ENCODE data around the gene LHFPL5. TPM values are rescaled to one million over a fixed set of nuclear protein-coding genes. Genes with fewer than 3 reads are reported as not detected.

The LHFPL5 gene
- total and polyA plus RNA-seq, 2 experiments from 2014 or later: not detected

- TF ChIP-seq, protein P1, sequence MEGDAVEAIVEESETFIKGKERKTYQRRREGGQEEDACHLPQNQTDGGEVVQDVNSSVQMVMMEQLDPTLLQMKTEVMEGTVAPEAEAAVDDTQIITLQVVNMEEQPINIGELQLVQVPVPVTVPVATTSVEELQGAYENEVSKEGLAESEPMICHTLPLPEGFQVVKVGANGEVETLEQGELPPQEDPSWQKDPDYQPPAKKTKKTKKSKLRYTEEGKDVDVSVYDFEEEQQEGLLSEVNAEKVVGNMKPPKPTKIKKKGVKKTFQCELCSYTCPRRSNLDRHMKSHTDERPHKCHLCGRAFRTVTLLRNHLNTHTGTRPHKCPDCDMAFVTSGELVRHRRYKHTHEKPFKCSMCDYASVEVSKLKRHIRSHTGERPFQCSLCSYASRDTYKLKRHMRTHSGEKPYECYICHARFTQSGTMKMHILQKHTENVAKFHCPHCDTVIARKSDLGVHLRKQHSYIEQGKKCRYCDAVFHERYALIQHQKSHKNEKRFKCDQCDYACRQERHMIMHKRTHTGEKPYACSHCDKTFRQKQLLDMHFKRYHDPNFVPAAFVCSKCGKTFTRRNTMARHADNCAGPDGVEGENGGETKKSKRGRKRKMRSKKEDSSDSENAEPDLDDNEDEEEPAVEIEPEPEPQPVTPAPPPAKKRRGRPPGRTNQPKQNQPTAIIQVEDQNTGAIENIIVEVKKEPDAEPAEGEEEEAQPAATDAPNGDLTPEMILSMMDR (conservative IDR thresholded peaks at IDR 0.05; ENCODE audit: low read depth in 2 of 2): no peak
Measured at GRCh38 chr6:35824552-35825192, 19.5 kb downstream of the LHFPL5 start (continued).

DNA sequence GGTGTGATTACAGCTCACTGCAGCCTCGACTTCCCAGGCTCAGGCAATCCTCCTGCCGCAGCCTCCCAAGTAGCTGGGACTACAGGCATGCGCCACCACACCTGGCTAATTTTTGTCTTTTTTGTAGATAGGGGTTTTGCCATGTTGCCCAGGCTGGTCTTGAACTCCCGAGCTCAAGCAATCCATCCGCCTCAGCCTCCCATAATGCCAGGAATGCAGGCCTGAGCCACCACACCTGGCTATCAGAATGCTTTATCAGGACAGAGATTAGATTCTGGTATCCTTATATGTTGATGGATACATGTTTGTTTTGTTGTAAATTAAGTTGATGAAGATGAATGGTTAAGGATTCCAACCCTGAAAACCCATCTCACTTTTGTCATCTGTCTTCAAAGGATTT is 24.2 kb downstream of the LHFPL5 start:
- no peak overlapping the region for H3K27ac ChIP-seq (ENCODE audit: low read depth)
- peaks cover 3% of the 10 kb centered on the region; the same call in 1 of the 2 replicates for H3F3A ChIP-seq (replicated peaks; ENCODE audit: low read depth)
- no peaks in the 10 kb centered on the region for H3K27me3 ChIP-seq (ENCODE audit: insufficient read depth)
- Mint-ChIP-seq H3K9me3 (no peaks in the 10 kb centered on the region), H3K27me3 (ENCODE audit: insufficient read depth, low read depth, poor library complexity) (peaks cover 3% of the 10 kb centered on the region), H3K27ac (no peak overlapping the region), H3K4me1 (no peaks in the 10 kb centered on the region), H3K36me3 (ENCODE audit: low read depth) (peaks cover 10% of the 10 kb centered on the region), H3K4me3 (no peak overlapping the region)
- no peaks in the 10 kb centered on the region for H3K79me2 ChIP-seq (replicated peaks; ENCODE audit: insufficient read depth)
- no peaks in the 10 kb centered on the region for H3K9me2 ChIP-seq (ENCODE audit: insufficient read depth)
- no peak overlapping the region for H2AFZ ChIP-seq
- H3K4me1 ChIP-seq (ENCODE audit: insufficient read depth): no peaks in the 10 kb centered on the region
- no peaks in the 10 kb centered on the region for H4K20me1 ChIP-seq (replicated peaks; ENCODE audit: insufficient read depth)
- ATAC-seq: no peak
- H3K36me3 ChIP-seq (ENCODE audit: insufficient read depth): peaks cover 4% of the 10 kb centered on the region; the same call in 1 of the 2 replicates
- no peak for DNase-seq (ENCODE audit: low spot score)
- H3K4me2 ChIP-seq: no peak overlapping the region
- no peak overlapping the region for H3K4me3 ChIP-seq
- no peak for TF ChIP-seq POLR2AphosphoS5 (IDR thresholded peaks at IDR 0.05; ENCODE audit: low read depth)
- no peak for TF ChIP-seq ZNF331 (CRISPR knock-in tag; IDR thresholded peaks at IDR 0.05; ENCODE audit: low read depth)
- no peak for TF ChIP-seq NANOG (IDR thresholded peaks at IDR 0.05; ENCODE audit: borderline replicate concordance)
- no peak for TF ChIP-seq REST (IDR thresholded peaks at IDR 0.05; ENCODE audit: unreplicated experiment)
- TF ChIP-seq, protein P1 (conservative IDR thresholded peaks at IDR 0.05; ENCODE audit: low read depth in 2 of 2): no peak
- TF ChIP-seq, protein P2, sequence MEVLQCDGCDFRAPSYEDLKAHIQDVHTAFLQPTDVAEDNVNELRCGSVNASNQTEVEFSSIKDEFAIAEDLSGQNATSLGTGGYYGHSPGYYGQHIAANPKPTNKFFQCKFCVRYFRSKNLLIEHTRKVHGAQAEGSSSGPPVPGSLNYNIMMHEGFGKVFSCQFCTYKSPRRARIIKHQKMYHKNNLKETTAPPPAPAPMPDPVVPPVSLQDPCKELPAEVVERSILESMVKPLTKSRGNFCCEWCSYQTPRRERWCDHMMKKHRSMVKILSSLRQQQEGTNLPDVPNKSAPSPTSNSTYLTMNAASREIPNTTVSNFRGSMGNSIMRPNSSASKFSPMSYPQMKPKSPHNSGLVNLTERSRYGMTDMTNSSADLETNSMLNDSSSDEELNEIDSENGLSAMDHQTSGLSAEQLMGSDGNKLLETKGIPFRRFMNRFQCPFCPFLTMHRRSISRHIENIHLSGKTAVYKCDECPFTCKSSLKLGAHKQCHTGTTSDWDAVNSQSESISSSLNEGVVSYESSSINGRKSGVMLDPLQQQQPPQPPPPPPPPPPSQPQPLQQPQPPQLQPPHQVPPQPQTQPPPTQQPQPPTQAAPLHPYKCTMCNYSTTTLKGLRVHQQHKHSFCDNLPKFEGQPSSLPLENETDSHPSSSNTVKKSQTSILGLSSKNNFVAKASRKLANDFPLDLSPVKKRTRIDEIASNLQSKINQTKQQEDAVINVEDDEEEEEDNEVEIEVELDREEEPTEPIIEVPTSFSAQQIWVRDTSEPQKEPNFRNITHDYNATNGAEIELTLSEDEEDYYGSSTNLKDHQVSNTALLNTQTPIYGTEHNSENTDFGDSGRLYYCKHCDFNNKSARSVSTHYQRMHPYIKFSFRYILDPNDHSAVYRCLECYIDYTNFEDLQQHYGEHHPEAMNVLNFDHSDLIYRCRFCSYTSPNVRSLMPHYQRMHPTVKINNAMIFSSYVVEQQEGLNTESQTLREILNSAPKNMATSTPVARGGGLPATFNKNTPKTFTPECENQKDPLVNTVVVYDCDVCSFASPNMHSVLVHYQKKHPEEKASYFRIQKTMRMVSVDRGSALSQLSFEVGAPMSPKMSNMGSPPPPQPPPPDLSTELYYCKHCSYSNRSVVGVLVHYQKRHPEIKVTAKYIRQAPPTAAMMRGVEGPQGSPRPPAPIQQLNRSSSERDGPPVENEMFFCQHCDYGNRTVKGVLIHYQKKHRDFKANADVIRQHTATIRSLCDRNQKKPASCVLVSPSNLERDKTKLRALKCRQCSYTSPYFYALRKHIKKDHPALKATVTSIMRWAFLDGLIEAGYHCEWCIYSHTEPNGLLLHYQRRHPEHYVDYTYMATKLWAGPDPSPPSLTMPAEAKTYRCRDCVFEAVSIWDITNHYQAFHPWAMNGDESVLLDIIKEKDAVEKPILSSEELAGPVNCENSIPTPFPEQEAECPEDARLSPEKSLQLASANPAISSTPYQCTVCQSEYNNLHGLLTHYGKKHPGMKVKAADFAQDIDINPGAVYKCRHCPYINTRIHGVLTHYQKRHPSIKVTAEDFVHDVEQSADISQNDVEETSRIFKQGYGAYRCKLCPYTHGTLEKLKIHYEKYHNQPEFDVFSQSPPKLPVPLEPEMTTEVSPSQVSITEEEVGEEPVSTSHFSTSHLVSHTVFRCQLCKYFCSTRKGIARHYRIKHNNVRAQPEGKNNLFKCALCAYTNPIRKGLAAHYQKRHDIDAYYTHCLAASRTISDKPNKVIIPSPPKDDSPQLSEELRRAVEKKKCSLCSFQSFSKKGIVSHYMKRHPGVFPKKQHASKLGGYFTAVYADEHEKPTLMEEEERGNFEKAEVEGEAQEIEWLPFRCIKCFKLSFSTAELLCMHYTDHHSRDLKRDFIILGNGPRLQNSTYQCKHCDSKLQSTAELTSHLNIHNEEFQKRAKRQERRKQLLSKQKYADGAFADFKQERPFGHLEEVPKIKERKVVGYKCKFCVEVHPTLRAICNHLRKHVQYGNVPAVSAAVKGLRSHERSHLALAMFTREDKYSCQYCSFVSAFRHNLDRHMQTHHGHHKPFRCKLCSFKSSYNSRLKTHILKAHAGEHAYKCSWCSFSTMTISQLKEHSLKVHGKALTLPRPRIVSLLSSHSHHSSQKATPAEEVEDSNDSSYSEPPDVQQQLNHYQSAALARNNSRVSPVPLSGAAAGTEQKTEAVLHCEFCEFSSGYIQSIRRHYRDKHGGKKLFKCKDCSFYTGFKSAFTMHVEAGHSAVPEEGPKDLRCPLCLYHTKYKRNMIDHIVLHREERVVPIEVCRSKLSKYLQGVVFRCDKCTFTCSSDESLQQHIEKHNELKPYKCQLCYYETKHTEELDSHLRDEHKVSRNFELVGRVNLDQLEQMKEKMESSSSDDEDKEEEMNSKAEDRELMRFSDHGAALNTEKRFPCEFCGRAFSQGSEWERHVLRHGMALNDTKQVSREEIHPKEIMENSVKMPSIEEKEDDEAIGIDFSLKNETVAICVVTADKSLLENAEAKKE (CRISPR knock-in tag; IDR thresholded peaks at IDR 0.05): no peak
- TF ChIP-seq JUNB (IDR thresholded peaks at IDR 0.05; ENCODE audit: unreplicated experiment): no peak
- no peak for TF ChIP-seq CREB1 (CRISPR knock-in tag; IDR thresholded peaks at IDR 0.05; ENCODE audit: low read depth)
- TF ChIP-seq EZH2 (IDR thresholded peaks at IDR 0.05; ENCODE audit: low read depth, unreplicated experiment): no peak
- no peak for TF ChIP-seq STAT1 (IDR thresholded peaks at IDR 0.05; ENCODE audit: unreplicated experiment)
- no peak for TF ChIP-seq EZH2phosphoT487 (IDR thresholded peaks at IDR 0.05; ENCODE audit: unreplicated experiment)
